Stimulated activated CD4-positive, alpha-beta T cell treated with anti-CD3 and anti-CD28 coated beads, Interleukin-2, amount 100 ng/mL, for 24 hours (primary cell): ENCODE data around the gene ZNF627.
A peak's percentile ranks its signal among the peaks of the same experiment; 100 is the strongest.
"Not testable (repeated sequence)": the region's sequence is repeated elsewhere in the genome, so short reads cannot be mapped to it uniquely, and the experiment has no call there.

ENCODE experiments used
- DNase-seq, 2 donors: peaks; one replicate each; pipeline ENCODE4 v3.0.0-alpha.2; 2020

ZNF627 gene

DNA sequence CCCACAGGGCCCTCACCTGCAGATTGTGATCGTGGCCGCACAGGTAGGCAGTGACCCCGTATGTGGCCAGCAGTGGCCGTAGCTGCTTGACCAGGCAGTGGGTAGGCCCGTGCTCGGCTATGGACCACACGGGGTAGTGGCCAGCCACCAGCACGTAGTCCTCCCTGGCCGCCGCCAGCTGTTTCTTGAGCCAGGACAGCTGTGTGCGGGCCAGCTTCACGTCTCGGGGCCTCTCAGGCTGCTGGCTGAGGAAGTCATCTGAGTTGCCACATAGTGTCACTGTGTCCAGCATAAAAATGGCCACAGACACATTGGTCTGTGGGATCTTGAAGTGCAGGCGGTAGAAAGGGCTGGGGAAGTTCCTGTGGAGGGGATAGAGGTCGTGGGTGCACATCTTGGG, 21.1 kb upstream of the ZNF627 start:
- no peak for DNase-seq

DNA sequence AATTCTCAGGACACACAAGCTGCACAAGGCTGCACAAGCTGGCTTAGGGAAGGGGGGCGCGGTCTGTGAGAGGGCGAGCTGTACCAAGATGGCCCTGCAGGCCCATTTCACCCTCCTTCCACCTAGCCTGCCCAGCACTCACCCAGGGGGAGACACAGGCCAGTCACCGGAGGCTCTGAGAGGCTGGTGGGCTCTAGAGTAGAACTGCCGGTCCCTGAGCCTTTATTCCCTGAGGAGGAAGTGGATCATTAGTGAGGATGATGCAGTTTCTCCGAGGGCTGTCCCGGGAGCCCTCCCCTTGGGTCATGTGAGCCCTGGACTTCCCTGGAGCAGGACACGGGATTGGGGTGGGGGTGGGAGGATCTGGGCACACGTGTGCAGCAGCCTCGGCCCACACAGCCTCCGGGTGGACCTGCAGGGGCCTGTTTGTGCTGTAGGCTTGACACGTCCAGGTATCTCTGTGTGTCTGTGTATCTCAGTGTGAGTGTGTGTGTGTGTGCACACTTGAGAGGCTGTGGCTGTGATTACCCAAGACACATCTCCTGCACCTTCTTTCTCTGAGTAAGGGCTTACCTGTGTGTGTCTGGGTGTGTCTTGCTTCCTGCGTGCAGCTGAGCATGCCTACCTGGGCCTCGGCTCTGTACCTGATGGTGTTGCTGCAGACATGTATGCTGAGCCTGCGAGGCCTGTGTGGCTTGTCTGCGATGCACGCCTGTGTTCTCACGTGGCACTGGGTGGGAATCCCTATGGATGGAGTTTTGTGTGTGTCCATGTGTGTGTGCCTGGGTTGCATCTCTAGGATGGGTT, 19.6 kb upstream of the ZNF627 start, which contains the start of gene ACP5:
TSS of gene ACP5 (minus strand) at position 195 of the 807 bp plus-strand sequence. CDS start 328 bp downstream, outside the sequence.
- no peak for DNase-seq

DNA sequence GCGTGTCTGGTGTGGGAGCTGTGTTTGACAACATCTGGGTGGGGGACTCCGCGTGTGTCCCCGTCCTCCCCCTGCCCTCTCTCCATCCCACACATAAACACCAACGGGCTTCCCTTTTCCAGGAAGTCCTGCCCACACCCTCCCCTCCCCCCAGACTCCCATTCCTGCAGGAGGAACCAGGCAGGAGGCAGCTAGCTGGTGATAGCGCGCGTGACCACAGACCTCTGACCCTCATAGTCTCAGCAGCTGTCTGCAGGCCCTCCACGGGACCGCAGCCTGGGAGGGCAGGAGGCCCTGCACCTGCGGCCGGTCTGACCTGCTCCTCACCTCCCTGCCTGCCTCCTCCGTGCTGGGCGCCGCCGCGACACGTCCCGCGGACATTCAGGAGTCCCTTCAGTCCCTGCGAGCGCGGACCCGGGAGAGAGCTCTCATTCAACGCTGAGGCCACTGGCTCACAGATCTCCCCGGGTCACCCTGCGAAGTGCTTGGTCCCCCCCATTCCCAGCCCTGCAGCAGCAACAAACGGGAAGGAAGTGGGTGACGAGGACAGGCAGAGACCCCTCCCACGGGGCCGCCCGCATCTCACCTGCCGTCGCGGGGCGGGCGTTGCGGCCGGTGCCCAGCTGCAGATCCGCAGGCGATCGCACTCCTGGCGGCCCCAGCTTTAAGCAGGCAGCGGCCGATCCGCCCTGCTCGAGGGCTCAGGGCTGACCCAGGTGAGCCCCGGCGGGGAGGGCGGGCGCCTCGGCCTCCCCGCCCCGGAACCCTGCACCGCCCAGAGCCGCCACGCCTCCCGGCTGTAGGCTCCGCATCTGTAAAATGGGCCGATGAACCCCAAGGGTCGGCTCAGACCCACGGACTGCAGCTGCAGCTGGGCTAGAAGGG, 18.8 kb upstream of the ZNF627 start:
- DNase-seq, result peak; percentile 42 to 48

DNA sequence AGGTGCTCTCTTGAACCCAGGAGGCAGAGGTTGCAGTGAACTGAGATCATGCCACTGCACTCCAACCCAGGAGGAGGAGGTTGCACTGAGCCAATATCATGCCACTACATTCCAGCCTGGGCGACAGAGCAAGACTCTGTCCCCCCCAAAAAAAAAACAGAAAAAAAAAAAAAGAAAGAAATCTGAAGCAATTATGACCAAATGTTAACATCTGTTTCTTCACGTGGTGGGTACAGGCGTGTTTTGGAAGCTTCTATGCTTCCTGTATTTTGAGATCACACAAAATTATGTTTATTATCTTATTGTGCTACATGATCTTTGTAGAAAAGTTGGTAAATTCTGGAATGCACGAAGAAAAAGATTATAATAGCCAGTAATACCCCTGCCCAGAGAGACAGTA, 17.2 kb upstream of the ZNF627 start:
- no peak for DNase-seq

DNA sequence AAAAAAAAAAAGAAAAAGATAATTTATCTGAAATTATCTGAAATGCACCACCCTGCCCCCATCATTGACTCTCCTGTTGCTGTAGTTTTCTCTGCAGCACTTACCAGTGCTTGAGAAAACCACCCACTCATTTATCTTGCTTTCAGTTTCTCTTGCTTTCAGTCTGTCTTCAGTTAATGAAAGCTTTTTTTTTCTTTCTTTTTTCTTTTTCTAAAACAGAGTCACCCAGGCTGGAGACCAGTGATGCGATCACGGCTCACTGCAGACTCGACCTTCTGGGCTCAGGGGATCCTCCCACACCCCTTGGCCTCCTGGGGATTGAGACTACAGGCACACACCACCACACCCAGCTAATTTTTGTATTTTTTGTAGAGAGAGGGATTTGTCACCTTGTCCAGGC, 15.5 kb upstream of the ZNF627 start:
- peak; percentile 53 for DNase-seq

DNA sequence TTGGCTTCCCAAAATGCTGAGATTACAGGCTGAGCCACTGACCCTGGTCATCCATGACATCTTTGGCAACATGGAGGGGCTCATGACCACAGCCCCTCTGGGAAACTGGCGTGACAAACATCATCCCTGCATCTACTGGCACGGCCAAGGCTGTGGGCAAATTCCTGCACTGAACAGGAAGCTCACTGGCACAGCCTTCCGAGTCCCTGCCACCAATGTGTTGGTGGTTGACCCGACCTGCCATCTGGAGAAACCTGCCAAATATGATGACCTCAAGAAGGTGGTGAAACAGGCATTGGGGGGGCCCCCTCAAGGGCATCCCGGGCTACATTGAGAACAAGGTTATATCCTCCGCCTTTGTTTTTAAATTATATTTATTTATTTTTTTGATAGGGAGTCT, 11.0 kb upstream of the ZNF627 start:
- no peak for DNase-seq

DNA sequence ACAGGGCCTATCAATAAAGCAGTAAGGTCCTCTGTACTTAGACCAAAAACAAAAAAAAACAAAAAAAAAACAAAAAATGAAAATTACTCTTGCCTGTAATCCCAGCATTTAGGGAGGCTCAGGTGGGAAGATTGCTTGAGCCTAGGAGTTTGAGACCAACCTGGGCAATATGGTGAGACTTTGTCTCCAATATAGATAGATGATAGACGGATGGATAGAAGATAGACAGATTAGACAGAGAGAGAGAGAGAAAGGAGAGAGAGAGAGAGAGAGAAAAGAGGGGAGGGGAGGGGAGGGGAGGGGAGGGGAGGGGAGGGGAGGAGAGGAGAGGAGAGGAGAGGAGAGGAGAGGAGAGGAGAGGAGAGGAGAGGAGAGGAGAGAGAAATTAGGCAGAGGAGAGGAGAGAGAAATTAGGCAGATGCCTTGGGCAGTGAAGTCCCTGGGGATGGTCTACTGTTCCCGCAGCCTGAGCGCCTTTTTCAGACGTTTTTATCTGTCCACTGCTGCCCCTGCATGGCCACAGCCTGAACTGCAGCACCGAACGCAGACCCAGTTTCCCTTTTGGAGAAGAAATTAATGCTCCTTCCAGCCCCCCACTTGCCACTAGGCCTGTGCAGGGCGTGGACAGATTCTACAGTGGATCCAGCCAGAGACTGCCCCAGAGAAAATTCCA, 9.8 kb upstream of the ZNF627 start:
- DNase-seq, result peak; percentile 83 to 85

DNA sequence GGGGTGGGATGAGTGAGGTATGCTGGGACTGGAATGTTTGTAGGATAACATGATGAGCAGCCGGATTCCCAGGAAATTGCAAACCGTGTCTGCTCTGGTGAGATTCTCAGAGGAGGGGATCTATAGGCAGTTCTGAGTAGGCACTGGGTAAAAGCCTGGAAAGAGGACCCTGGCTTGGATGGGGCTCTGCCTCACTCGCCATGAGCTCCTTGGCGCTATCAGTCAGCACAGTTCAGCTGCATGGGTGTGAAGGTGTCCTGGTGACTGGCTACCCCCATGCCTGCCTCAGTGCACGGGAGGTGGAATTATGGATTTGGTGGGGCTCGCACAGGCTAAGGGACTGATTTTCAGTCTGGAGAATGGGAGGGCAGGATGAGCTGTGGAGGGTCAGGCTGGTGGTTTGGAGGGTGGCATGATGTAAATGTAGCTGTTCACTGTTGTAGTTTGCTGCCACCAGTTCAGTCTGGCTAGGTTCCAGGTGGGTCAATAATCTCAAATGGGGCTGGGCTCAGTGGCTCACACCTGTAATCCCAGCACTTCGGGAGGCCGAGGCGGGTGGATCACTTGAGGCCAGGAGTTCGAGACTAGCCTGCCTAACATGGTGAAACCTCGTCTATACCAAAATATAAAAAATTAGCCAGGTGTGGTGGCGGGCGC, 9.2 kb upstream of the ZNF627 start:
- no peak for DNase-seq

DNA sequence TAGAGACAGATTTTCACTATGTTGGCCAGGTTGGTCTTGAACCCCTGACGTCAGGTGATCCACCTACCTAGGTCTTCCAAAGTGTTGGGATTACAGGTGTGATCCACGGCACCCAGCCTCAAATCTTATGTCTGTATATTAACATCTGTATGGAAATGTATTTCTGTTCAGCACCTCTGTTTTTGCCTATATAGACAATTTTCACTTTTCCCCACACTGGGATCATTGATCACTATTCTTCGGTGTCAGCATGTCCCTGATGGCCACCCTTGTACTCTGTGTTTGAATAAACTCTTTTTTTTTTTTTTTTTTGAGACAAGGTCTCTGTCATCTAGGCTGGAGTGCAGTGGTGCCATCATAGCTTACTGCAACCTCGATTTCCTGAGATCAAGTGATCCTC, 3.2 kb upstream of the ZNF627 start:
- DNase-seq, result no peak

DNA sequence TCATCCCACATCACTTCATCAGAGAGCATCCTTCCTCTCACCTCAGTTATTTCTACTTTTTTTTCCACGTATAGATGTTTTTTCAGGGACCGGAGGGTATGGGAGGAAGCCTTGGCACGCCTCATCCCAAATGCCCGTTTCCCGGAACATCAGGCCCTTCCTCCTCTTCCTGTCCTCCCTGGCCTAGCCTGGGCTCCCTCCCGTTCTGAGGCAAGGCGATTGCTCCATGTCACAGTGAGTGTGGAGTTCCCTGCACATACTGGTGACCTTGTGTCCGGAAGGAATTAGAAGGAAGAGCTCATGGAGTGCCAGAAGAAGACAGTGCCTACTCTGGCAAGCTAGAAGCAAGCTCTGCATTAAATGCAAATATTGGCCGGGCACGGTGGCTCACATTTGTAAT, 1.1 kb upstream of the ZNF627 start:
- DNase-seq, result no peak

DNA sequence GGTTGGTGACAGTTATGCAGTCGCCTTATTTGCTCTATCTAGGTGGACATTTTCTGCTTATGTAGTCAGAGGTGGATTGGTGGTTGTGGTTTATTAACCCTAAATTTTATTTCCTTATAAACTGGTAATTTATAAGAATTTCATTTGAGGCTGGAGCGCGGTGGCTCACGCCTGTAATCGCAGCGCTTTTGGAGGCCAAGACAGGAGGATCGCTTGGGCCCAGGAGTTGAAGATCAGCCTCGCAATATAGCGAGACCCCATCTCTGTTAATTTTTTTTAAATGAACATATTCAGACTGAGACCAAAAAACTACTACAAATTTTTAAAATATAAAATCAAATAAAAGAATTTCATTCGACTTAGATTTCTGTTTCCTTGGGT, 810 bp downstream of the ZNF627 start:
- no peak for DNase-seq

DNA sequence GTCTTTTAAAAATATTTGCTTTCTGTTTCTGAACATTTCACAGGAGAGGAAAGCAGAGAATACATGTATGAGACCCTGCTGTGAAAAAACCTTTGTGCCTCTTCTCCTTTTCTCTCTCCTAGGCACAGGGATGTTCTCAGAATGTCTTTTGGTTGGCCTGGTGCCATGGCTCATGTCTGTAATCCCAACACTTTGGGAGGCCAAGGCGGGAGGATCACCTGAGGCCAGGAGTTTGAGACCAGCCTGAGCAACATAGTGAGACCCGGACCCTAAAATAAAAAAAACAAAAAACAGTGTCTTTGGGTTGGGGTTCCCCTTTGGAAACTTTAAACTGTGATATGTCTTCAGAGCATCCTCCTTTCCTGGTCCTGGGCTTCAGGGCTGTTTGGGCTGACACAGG, 1.5 kb downstream of the ZNF627 start:
- no peak for DNase-seq

DNA sequence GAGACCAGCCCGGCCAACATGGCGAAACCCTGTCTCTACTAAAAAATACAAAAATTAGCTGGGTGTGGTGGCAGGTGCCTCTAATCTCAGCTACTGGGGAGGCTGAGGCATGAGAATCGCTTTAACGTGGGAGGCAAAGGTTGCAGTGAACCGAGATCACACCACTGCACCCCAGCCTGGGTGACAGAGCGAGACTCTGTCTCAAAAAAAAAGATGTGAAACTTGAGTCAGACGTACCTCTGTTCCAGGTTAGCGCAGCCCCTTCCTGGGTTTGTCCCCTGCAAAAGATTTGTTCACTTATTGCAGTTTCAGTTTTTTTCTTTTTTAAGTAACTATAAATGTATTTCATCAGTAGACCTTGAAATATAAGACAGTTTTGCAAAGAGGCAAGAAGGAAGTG, 2.4 kb downstream of the ZNF627 start:
- not testable (repeated sequence) for DNase-seq

DNA sequence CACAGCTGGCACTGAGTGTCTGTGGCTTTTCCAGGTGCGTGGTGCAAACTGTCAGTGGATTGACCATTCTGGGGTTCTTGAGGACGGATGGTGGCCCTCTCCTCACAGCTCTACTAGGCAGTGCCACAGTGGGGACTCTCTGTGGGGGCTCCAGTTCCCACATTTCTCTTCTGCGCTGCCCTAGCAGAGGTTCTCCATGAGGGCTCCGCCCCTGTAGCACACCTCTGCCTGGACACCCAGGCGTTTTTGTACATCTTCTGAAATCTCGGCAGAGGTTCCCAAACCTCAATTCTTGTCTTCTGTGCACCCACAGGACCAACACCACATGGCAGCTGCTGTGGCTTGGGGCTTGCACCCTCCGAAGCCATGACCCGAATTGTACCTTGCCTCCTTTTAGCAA, 9.2 kb downstream of the ZNF627 start:
- DNase-seq, result no peak

DNA sequence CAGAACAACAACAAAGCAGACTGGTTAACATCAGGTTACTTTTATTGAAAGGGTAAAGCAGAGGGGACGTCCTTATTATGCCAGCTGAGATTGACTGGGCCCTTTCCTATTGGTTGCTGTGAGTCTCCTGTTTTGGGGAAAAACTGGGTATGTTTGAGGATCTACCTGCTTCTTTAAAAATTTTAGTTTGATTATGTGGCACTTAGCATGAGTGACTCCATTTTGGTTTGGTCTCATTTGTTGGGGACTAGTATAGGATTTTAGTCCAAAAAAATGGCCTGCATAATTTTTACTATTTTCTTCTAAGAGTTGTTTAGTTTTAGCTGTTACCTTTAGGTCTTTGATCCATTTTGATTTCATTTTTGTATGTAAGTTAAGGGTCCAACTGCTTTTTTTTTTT, 14.4 kb downstream of the ZNF627 start:
- no peak for DNase-seq

DNA sequence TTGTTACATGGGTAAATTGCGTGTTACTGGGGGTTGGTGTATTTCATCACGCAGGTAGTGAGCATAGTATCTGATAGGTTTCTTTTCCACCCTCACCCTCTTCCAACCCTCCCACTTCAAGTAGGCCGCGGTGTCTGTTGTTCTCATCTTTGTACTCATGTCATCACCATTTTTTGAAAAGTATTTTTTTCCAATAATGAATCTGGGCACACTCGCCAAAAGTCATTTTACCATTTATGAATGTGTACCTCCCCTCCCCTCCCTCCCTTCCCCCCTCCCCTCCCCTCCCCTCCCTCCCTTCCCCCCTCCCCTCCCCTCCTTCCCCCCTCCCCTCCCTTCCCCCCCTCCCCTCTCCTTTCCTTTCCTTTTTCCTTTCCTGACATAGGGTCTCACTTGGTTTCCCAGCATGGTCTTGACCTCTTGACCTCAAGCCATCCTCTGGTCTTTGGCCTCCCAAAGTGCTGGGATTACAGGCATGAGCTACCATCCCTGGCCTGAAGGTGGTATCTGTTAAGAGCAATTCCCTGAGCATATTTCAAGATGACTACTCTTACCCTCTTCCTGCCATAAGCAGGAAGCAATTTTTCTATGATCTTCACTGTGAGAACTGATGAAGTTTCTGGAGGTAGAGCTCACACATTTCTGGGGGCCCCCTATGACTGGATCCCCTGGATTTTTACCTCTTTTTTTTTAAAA, 15.7 kb downstream of the ZNF627 start:
- DNase-seq, result no peak

DNA sequence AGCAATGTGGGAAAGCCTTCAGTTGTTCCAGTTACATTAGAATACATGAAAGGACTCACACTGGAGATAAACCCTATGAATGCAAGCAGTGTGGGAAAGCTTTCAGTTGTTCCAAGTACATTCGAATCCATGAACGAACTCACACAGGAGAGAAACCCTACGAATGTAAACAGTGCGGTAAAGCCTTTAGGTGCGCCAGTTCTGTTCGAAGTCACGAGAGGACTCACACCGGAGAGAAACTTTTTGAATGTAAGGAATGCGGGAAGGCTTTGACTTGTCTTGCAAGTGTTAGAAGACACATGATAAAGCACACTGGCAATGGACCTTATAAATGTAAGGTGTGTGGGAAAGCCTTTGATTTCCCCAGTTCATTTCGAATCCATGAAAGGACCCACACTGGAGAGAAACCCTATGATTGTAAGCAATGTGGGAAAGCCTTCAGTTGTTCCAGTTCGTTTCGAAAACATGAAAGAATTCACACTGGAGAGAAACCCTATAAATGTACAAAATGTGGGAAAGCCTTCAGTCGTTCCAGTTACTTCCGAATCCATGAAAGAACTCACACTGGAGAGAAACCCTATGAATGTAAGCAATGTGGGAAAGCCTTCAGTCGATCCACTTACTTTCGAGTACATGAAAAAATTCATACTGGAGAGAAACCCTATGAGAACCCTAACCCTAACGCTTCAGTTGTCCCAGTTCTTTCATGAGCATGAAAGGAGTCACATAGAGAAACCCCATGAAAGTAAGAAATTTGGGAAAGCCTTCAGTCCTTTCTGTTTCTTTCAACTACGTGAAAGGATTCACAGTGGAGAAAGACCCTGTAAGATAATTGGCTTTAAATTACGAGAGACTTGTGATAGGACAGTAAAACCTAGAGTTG, 20.1 kb downstream of the ZNF627 start:
- no peak for DNase-seq

DNA sequence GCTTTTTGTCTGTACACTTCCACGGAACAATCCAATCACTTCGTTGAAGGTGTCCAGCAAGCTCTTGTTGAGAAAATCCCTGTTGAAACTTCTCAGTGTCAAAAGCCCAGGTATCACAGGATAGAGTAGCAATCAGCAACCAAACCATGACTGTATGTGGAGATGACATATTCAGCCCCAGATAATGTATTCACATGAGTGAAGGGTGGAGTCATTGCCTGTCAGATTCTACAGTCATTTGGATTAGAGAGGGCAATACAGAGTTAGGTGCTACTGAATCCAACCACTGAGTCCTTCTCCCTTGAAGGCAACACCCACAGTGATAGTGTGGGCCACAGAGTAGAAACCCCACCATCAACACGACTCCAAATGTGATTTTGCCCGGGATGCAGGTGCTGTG, 23.3 kb downstream of the ZNF627 start:
- DNase-seq, result no peak

DNA sequence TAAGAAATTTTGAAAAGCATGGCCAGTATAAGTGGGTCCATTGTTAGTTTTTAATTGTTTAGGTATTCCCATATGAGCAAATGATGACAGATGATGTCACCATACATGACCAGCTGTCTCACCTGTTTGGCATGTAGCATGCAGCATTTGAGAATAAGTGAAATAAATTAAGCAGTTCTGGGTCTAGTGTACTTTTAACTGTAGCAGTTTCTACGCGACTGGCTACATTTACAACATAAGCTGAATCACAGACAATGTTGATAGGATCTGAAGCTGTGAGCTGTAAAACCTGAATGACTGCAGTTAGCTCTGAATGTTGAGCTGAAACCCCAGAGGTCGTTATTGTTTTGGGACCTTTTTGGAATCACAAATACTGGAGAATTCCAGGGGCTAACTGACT, 25.1 kb downstream of the ZNF627 start:
- not testable (repeated sequence) for DNase-seq

DNA sequence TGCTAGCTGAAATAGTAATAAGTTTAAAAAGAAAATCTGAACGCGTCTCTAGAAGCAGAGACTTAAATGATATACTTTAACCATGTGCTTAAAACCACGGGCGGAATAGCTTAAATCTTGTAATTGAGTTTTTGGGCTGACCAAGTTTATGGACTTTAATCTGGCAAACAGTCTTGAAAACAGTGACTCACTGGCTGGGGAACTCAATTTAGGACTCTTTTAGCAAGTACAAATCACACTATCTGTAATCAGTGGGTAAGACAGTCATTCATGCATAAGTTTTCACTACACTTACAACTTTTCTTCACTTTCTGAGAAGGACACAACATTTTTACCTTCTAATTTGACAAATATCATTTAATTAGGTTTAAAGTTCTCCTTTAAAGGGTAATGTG, 26.8 kb downstream of the ZNF627 start:
- no peak for DNase-seq

DNA sequence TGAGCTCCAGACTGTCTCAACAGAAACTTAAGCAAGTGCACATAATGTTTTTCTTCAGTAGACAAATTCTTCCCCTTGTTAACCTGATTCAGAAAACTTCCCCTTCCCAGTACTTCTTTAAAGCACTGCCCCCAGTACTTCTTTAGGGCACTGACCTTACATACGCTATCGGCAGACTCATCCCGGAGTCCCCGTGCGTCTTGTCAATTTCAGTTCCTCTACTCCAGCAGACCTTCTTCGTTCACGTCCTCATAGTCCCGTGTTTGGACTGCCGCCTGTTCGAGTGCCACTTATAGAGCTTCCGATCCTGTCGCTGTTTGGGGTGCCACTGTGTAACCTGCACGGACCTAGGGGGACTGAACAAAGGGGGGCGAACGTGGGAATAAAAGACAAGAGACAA, 29.0 kb downstream of the ZNF627 start:
- no peak for DNase-seq
